Glomerular visceral epithelial cell (primary cell): ENCODE data around the gene ACYP2.
"Not testable (repeated sequence)": the region's sequence is repeated elsewhere in the genome, so short reads cannot be mapped to it uniquely, and the experiment has no call there.

Experiments
- DNase-seq: peaks from one replicate; pipeline ENCODE4 v3.0.0-alpha.2; 2016; ENCODE audit errors: extremely low spot score

ACYP2 gene

DNA sequence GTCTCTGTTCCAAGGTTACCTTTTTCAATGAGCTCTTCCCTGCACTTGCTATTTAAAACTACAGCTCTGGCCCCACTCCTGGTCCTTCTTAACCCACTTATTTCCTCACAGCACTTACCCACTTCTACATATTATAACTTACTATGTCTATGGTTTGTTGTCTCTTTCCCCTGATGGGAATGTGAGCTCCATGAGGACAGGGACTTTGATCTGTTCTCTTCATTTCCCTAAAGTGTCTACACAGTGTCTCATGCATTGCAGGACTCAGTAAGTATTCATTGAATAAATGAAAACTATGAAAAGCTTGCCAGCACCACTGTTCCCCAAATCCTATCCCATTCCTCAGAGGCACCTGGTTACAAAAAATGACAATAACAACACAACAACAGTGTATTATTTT is 18.3 kb upstream of the ACYP2 start:
- no peak for DNase-seq

DNA sequence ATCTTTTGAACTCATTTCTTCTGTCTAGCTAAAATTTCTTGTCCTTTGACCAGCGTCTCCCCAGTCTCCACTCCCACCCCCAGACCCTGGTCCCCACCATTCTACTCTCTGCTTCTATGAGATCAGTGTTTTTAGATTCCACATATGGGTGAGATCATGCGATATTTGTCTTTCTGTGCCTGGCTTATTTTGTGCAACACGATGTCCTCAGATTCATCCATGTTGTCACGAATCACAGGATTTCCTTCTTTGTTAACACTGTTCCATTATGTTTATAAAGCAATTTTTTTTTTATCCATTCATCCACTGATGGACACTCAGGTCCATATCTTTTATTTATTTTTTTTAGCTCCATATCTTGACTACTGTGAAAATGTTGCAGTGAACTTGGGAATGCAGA is 16.0 kb upstream of the ACYP2 start:
- DNase-seq = no peak

DNA sequence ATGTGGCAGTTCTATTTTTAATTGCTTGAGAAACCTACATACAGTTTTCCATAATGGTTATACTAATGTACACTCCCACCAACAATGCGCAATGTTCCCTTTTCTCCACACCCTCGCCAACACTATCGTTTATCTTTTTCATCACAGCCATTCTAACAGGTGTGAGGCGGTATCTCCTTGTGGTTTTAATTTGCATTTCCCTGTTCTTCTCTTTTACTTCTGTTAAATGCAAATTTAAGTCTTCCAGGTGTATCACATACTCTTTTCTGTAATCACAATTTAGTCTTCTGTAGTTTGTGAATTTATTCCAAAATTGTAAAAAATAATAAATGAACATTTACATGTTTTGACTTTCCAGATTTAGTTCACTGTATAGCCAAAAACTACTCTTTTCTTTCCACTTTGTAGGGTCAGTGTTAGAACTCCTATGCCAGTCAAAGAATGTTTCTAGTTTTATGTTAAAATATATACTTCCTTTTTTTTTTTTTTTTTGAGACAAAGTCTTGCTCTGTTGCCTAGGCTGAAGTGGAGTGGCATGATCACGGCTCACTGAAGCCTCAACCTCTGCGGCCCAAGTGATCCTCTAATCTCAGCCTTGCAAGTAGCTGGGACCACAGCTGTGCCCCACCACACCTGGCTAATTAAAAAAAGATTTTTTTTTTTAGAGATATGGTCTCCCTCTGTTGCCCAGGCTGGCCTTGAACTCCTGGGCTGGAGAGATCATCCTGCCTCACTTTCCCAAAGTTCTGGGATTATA is 15.4 kb upstream of the ACYP2 start:
- no peak for DNase-seq

DNA sequence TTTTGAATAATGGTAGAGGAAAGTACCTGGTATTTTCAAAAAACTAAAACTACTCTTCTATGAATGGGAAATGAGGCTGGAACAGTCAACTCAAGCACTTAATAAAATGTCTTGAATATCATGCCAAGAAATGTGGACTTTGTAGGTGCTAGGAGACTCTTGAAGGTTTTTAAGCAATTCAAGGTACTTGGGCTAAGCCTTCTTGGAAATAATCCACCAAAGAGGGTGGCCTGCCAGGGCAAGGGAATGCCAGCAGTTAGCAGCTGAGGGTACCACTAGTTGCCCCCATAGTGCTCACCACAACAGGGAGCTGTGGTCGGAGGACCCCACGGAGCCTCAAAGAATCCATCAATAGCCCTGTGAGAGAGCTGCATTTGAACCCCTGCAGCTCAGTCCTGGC is 14.6 kb upstream of the ACYP2 start:
- DNase-seq = no peak

DNA sequence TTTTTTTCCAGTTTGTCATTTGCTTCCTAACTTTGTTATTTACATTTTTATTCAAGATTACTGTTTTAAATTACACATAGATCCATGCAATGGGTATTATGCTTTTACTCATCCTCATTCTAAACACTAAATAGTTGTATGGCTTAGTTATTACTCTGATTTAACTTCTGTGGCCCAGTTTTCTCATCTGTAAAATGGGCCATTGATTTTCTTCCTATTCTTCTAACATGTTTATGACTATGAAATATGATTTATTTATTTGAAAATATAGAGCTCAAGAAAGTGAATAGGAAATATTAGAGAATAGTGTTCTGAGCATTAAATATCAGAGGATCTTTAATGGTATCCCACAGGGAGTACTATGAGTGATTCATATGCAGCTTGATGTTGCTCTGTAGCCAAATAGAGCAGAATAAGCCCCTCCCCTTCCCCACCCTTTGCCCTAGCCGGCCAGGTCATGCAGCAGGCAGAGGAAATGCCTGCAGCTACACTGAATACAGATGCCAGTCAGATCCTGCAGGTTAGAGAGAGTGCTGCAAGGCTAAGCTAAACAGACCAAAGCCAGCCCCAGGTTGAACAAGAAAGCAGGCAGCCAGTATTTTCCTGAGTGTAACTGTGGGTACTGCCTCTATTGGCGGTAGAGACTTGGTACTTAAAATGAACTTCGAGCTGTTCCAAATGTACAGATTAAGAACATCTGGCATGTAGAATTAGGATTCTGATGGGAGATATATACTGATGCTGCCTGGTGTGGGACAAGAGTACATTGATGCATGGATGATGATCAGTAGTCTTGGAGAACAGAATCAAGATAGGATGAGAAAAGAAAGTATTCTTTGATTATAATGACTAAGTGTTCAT is 11.7 kb upstream of the ACYP2 start:
- peak; percentile 75 for DNase-seq

DNA sequence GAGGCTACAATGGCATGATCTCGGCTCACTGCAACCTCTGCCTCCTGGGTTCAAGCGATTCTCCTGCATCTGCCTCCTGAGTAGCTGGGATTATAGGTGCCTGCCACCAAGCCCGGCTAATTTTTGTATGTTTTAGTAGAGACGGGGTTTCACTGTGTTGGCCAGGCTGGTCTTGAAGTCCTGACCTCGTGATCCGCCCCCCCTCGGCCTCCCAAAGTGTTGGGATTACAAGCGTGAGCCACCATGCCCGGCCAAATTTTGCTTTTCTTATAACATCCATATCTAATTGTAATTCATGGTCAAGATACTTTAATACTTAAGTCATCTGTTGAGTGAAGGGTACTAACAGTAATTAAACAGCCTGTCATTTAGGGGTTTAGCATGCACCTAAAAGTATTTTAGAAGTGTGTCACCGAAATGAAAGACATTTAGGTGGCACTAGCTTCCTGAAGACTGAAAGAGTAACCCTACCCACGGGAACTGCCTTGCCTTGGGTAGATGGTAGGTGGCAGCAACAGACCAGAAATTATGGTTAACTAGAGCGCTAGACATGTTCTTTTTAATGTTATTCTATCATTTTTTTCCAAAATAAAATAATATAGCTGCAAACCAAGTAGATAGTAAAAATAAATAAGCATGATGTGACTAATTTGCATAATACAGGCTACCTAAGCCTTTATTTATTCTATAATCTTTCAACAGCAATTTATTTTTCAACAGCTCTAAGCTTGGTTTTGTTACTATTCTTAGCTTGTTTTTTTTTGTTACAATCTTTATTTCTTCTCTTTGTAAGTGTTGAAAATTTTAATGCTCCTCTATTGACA is 8.6 kb upstream of the ACYP2 start:
- peak; percentile 49 for DNase-seq

DNA sequence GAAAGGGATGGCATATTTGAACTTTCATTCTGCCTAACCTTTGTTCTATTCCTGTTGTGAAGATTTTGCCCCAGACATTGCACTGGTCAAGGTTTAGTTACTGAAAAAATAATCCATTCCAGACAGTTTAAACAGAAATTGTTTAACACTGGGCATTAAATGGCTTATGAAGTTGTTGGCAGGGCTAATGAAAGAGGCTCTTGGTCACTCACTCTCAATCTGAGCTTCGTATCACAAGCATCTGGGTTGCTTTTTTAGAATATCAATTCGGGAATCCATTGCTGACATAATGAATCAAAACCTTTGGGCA is 8.0 kb upstream of the ACYP2 start:
- no peak for DNase-seq

DNA sequence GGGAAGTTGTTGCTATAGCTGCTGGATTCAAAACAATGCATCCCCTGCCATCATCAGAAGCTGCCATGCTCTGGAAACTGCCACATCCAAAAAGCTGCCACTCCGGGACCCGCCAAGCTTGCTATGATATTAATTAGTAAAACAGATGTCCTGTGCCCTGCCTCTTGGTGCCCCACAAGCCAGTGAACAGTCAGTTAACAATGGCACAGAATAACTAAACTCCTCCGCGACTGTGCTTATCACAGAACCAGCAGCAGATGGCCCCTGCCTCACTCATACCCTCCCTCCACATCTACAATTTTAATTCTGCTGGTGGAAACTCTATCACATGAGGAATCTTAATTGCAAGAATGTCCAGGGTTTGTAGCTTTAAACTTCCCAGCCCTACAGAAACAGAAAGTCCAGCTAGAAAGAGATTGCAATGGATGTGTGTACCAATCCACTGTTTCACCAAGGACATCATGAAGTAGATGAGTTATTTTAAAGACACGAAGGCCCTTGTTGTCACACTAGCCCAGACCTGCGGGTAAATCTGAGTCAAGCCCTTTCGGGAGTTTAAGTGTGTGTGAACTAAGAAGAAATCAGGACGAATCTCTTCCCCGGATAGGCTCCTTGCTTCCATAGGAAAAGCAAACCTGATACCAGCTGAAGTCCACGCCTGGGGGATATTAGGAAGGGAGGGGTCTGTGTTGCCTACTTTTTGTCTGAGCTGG is 7.4 kb upstream of the ACYP2 start:
- DNase-seq = no peak

DNA sequence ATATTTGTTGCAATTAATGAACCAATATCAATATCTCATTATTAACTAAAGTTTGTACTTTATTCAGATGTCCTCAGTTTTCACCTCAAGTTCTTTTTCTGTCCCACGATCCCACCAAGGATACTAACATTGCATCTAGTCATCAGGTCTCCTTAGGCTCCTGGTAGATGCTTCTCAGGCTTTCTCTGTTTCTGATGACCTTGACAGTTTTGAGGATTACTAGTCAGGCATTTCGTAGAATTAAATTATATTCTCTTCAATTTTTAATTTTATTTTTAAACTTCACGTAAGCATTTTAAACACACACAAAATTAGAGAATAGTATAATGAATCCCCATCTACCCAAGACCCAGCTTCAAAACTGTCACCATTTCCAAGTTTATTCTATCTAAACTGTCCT is 5.6 kb upstream of the ACYP2 start:
- DNase-seq = no peak

DNA sequence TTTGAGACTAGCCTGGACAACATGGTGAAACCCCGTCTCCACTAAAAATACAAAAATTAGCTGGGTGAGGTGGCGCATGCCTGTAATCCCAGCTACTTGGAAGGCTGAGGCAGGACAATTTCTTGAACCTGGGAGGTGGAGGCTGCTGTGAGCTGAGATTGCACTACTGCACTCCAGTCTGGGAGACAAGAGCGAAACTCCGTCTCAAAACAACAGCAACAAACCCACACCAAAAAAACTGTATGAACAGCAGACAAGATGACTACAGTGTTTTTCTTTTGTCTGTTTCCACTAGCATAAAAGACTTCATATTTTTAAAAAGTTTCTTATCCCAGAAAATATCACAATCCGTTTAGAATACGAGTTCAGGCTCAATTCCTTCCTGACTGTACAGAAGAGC is 936 bp upstream of the ACYP2 start:
- DNase-seq = not testable (repeated sequence)

DNA sequence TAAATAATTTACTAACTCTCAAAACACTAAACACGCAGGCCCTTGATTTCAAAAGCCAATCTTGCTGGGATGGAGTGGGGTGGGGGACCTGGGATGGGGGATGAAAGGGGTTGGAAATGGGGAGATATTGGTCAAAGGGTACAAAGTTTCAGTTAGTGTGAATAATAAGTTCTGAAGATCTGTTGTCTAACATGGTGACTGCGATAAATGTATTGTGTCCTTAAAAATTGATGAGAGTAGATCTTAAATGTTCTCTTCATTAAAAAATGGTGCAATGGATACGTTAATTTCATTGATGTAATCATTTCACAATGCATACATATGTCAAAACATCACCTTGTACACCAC is 505 bp upstream of the ACYP2 start:
- no peak for DNase-seq

DNA sequence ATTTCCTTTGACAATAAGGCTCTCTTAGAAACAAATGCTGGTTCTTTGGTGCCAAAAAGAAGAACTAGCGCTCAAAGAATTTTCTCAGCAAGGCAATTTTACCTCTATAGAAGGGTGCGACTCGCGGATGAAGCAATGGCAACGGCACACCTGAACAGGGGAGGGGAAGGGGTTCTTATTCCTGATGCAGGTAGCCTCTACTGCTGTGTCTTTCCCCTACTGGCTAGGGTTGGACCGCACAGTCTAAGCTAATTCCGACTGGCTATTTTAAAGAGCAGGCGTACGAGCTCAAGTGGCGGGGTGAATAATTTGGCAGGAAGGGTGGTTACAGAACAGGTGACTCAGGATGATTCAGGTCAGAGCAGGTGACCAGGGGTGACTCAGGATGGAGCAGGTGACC is 1.2 kb downstream of the ACYP2 start:
- DNase-seq = not testable (repeated sequence)

DNA sequence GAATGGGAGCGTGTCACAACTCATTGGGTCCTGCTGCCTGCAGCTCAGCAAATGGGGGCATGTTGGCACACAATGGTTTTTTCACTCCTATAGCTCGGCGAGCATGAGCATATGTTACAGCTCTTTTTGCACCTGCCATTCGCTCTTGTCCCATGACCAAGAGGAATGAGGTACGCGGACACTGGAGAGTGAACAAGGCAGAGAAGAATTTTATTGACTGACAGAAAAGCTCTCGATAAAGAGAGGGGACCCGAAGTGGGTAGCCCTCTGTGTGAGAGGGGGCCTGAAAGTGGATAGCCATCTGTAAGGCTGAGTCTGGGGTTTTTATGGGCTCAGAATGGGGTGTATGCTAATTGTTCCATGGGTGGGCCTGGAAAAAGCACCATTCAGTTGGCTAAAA is 5.5 kb downstream of the ACYP2 start:
- no peak for DNase-seq

DNA sequence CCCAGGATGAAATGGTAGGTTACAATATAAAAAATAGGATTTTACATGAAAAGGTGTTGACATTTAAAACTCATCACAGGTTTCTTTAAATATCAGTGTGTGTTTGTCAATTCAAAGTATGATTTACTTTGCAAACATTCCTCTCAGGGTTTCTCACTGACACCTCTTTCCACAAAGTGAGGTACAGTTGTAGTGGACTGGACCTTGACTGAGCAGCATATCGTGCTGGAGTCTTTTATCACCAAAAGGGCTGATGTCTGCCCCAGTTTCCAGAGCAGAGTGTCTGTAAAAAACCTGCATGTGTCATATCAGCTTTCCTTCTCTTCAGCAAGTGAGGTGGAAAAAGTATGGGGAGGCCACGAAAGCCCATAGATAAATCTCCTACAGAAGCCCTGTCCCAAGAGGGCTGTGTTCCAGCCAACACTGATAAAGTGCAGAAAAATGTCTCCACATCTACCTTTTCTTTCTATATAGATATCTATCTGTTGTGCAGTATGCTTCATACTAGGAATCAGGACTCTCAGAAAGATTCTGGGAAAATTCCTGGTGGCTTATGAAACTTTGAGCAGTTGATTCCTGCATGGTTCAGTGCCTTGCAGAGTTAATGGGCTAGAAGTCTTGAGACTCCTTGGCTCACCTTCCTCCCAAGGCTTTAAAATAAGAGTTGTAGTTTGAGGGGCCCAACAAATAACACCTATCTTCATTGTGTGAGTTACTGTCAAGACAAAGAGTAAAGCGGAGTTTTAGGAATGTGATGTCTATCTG is 6.9 kb downstream of the ACYP2 start:
- DNase-seq = peak; percentile 41

DNA sequence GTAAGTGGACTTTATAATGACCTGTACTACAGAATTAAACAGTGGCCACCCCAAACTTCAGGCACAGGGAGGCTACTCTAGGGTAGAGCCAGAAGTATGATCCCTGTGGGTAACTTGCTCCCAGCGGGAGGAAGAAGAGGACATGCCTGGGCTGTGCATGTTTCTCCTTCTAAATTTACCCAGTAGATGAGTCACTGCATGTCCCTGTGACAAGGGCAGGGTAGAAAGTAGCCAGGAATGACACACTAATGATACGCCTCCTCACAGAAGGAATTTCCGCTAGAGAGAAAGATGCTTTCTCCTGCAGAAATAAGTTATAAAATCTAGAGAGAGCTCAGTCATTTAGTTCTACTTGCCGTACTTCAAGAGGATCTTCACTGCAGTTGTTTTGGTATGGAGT is 7.5 kb downstream of the ACYP2 start:
- peak; percentile 63 for DNase-seq

DNA sequence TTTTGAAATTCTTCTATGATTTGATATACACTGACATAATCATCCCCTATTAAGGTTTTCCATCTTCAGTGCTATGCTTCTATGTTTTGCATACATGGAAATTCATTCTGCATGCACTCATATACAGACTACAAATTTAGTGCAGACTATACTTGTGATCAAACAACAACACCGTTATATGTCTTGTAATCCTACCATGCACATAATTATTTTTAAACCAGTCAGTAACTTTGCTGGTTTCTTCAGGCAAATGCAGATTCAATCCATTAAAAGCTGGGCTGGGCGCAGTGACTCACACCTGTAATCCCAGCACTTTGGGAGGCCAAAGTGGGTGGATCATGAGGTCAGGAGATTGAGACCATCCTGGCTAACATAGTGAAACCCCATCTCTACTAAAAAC is 11.8 kb downstream of the ACYP2 start:
- not testable (repeated sequence) for DNase-seq

DNA sequence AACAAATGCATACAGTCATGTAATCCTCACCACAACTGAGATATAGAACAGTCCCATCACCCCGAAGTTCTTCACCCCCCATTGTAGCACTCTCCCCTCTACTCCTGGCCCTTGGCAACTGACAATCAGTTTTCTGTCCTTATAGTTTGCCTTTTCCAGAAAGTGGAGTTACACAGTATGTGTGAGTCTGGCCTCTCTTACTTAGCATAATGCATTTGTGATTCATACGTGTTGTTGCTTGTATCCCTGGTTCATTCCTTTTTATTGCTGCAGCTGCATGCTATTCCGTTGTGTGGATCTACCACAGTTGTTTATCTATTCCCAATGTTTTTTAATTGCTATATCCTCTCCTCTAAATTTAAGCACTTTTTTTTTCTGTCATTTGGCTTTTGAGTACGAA is 17.6 kb downstream of the ACYP2 start:
- DNase-seq = no peak

DNA sequence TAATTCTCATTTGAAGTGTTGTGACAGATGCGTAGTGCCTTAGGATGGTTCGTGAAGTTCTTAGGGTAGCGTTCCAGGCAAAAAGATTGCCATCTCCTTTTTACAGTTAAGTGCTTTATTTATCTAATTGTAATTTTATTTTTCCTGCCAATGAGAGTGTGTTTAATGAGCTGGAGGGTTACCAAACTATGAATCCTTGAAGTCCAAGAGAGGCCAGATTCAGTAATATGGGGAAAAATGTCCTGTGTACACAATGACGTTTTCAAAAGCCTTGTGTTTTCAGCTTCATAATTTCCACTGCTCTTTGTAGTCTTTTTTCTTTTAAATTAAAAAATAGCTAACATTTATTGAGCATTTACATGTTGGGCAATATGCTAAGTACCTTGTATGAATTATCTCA is 23.8 kb downstream of the ACYP2 start:
- no peak for DNase-seq

DNA sequence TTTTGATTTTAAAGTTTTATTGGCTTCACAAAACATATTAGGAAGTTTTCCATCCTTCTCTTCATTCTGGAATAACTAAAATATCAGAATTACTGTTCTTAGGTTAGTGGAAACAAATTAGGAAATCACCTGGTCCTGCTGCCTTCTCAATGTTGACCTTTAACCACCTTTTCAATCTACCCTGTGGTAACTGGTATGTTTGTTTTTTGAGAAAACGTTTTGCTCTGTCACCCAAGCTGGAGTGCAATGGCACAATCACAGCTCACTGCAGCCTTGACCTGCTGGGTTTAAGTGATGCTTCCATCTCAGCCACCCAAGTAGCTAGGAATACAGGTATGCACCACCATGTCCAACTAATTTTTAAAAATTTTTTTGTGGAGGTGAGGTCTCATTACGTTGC is 28.4 kb downstream of the ACYP2 start:
- DNase-seq = no peak

DNA sequence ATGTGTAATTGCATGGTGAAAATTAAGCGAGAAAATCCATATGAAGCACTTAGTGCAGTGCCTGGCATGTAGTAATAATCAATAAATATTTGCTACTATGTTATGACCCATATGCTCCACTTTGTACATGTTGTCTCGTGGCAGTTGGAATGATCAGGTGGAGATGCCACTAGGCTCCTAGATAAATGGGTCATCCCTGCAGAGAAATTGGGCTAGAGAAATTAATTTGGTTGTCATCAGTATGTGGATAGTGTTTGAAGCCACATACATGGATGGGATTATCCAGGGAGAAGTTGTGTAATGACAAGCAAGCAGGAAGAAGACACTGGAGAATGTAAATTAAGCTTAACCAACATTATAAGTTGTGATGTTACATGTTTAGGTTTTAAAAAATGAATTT is 33.0 kb downstream of the ACYP2 start:
- no peak for DNase-seq
